Neuronal stem cell (in vitro differentiated cells): ENCODE data around the gene MCUB.

ENCODE experiments used
- DNase-seq: peaks from one replicate; pipeline ENCODE4 v3.0.0-alpha.2; 2013; ENCODE audit warnings: low spot score
- H2AFZ ChIP-seq: one replicate; pipeline ENCODE4 v1.6.1; 2013; ENCODE audit warnings: mild to moderate bottlenecking, low read length, inconsistent platforms
- H2AK5ac ChIP-seq: 2 replicates; pipeline ENCODE4 v1.6.1; 2013; ENCODE audit warnings: low read depth, mild to moderate bottlenecking, inconsistent platforms, low read length, moderate library complexity, mixed read lengths
- H2BK120ac ChIP-seq: 2 replicates; pipeline ENCODE4 v1.6.1; 2013; ENCODE audit warnings: low read depth, mild to moderate bottlenecking, inconsistent platforms, low read length, moderate library complexity, mixed read lengths
- H2BK12ac ChIP-seq: one replicate; pipeline ENCODE4 v1.6.1; 2013; ENCODE audit warnings: low read length, inconsistent platforms
- H2BK15ac ChIP-seq: 2 replicates; pipeline ENCODE4 v1.6.1; 2013; ENCODE audit warnings: mild to moderate bottlenecking, low read length, inconsistent platforms, mixed read lengths
- H2BK5ac ChIP-seq: one replicate; pipeline ENCODE4 v1.6.1; 2013; ENCODE audit warnings: inconsistent platforms, mild to moderate bottlenecking, low read length, moderate library complexity
- H3K14ac ChIP-seq: one replicate; pipeline ENCODE4 v1.6.1; 2013; ENCODE audit warnings: low read length, inconsistent platforms
- H3K18ac ChIP-seq: 2 replicates; pipeline ENCODE4 v1.6.1; 2013; ENCODE audit warnings: low read length, inconsistent platforms
- H3K23ac ChIP-seq: 2 replicates; pipeline ENCODE4 v1.6.1; 2013; ENCODE audit warnings: low read depth, mild to moderate bottlenecking, mixed read lengths, low read length, inconsistent platforms; ENCODE audit not compliant: poor library complexity
- H3K27ac ChIP-seq: replicated peaks from 3 replicates; pipeline ENCODE4 v1.5.1; 2013; ENCODE audit warnings: low read length, inconsistent platforms
- H3K27me3 ChIP-seq, 3 experiments: 2 replicates each; pipeline ENCODE4 v1.6.1; 2013; ENCODE audit warnings: low read length in 3 of 3, mild to moderate bottlenecking in 2 of 3, inconsistent platforms in 1 of 3, low read depth in 1 of 3, mixed read lengths in 1 of 3, moderate library complexity in 1 of 3; ENCODE audit not compliant: control insufficient read depth in 3 of 3, insufficient read depth in 3 of 3
- H3K36me3 ChIP-seq, 2 donors: replicated peaks in 1 of 2; 2 replicates each; pipeline ENCODE4 v1.6.1; 2013; ENCODE audit warnings: low read length in 2 of 2; ENCODE audit not compliant: control insufficient read depth in 2 of 2, insufficient read depth in 2 of 2
- H3K4ac ChIP-seq: 2 replicates; pipeline ENCODE4 v1.6.1; 2013; ENCODE audit warnings: inconsistent platforms, mild to moderate bottlenecking, low read length, moderate library complexity
- H3K4me1 ChIP-seq, 2 donors: 1 replicate in 1 of 2; 2 replicates in 1 of 2; pipeline ENCODE4 v1.6.1; 2013; ENCODE audit warnings: low read length in 2 of 2, low read depth in 1 of 2; ENCODE audit not compliant: control insufficient read depth in 2 of 2, insufficient read depth in 1 of 2
- H3K4me2 ChIP-seq: one replicate; pipeline ENCODE4 v1.6.1; 2013; ENCODE audit warnings: mild to moderate bottlenecking, low read length, inconsistent platforms; ENCODE audit not compliant: insufficient read depth, poor library complexity, severe bottlenecking
- H3K4me3 ChIP-seq, 2 donors: 2 replicates each; pipeline ENCODE4 v1.5.1; 2013; ENCODE audit warnings: low read length in 2 of 2, mild to moderate bottlenecking in 2 of 2, inconsistent platforms in 1 of 2, moderate library complexity in 1 of 2
- H3K79me1 ChIP-seq: one replicate; pipeline ENCODE4 v1.6.1; 2013; ENCODE audit warnings: low read depth, mild to moderate bottlenecking, inconsistent platforms, low read length, moderate library complexity
- H3K9ac ChIP-seq: one replicate; pipeline ENCODE4 v1.6.1; 2013; ENCODE audit warnings: mild to moderate bottlenecking, low read depth, low read length, inconsistent platforms; ENCODE audit not compliant: poor library complexity
- H3K9me3 ChIP-seq, 2 donors: replicated peaks in 1 of 2; 2 replicates each; pipeline versions ENCODE3 to v1.6.1; 2013; ENCODE audit warnings: low read length in 2 of 2, mild to moderate bottlenecking in 2 of 2, inconsistent platforms in 1 of 2, low read depth in 1 of 2, mixed read lengths in 1 of 2, moderate library complexity in 1 of 2; ENCODE audit not compliant: control insufficient read depth in 2 of 2, insufficient read depth in 1 of 2
- H4K8ac ChIP-seq: one replicate; pipeline ENCODE4 v1.6.1; 2013; ENCODE audit warnings: low read depth, mild to moderate bottlenecking, inconsistent platforms, low read length, moderate library complexity
- H4K91ac ChIP-seq: one replicate; pipeline ENCODE4 v1.6.1; 2013; ENCODE audit warnings: low read length, low read depth, mild to moderate bottlenecking, inconsistent platforms; ENCODE audit not compliant: poor library complexity
- WGBS, 2 donors: extraction: QIAGEN DNeasy Blood & Tissue Kit; methylation state at CpG; one replicate each; pipeline ENCODE4 v1.1.7; 2013; ENCODE audit warnings: missing lambda C conversion rate in 2 of 2, mixed read lengths in 1 of 2; ENCODE audit not compliant: insufficient read length in 2 of 2, insufficient replicate concordance in 1 of 2; ENCODE audit errors: extremely low coverage in 2 of 2; 5-methylcytosine and 5-hydroxymethylcytosine counted together

The MCUB gene

GRCh38 chr4:109684727-109685126 is 124.7 kb downstream of the MCUB start:
- no peaks in the 10 kb centered on the region for H3K79me1 ChIP-seq
- peaks cover 0 to 50% of the 10 kb centered on the region in 2 donors for H3K36me3 ChIP-seq
- no peak overlapping the region for H2AK5ac ChIP-seq
- no peak overlapping the region for H2BK15ac ChIP-seq
- H4K8ac ChIP-seq: no peak overlapping the region
- no peak overlapping the region for H3K18ac ChIP-seq
- no peak overlapping the region for H4K91ac ChIP-seq
- H3K4me3 ChIP-seq: no peak overlapping the region
- no peak overlapping the region for H2BK120ac ChIP-seq
- H3K4ac ChIP-seq: no peak overlapping the region
- peaks cover 2 to 6% of the 10 kb centered on the region in 2 donors for H3K4me1 ChIP-seq
- no peak overlapping the region for H3K27ac ChIP-seq
- H3K4me2 ChIP-seq: no peak overlapping the region
- no peak for DNase-seq
- no peak overlapping the region for H2AFZ ChIP-seq
- H2BK12ac ChIP-seq: no peak overlapping the region
- no peaks in the 10 kb centered on the region for H3K27me3 ChIP-seq
- H2BK5ac ChIP-seq: no peak overlapping the region
- H3K9ac ChIP-seq: no peak overlapping the region
- no peak overlapping the region for H3K14ac ChIP-seq
- H3K23ac ChIP-seq: no peak overlapping the region
- peaks cover 5 to 10% of the 10 kb centered on the region in 2 donors for H3K9me3 ChIP-seq

GRCh38 chr4:109690690-109691410 is 130.8 kb downstream of the MCUB start:
- H2BK12ac ChIP-seq: no peak overlapping the region
- H3K14ac ChIP-seq: no peak overlapping the region
- no peak overlapping the region for H3K18ac ChIP-seq
- no peak overlapping the region for H4K8ac ChIP-seq
- no peak overlapping the region for H3K4me3 ChIP-seq
- WGBS, 2 donors: no CpG with 5 or more reads among the region's 6 CpGs
- H2AK5ac ChIP-seq: no peak overlapping the region
- no peaks in the 10 kb centered on the region for H3K27me3 ChIP-seq
- H3K36me3 ChIP-seq: peaks cover 13 to 93% of the 10 kb centered on the region in 2 donors
- H2AFZ ChIP-seq: no peak overlapping the region
- H2BK120ac ChIP-seq: no peak overlapping the region
- no peak overlapping the region for H3K4me2 ChIP-seq
- H2BK5ac ChIP-seq: no peak overlapping the region
- no peak overlapping the region for H3K9ac ChIP-seq
- H2BK15ac ChIP-seq: no peak overlapping the region
- H3K79me1 ChIP-seq: no peaks in the 10 kb centered on the region
- H4K91ac ChIP-seq: no peak overlapping the region
- no peak overlapping the region for H3K23ac ChIP-seq
- H3K9me3 ChIP-seq: peaks cover 0 to 3% of the 10 kb centered on the region in 2 donors
- no peak overlapping the region for H3K4ac ChIP-seq
- DNase-seq: no peak
- no peak overlapping the region for H3K27ac ChIP-seq
- no peaks in the 10 kb centered on the region for H3K4me1 ChIP-seq

GRCh38 chr4:109691411-109691920 is 131.4 kb downstream of the MCUB start:
- DNase-seq: no peak
- Histone ChIP-seq H3K4me3 (no peak overlapping the region), H3K4ac (no peak overlapping the region), H4K91ac (no peak overlapping the region), H2BK5ac (no peak overlapping the region), H2BK12ac (no peak overlapping the region), H3K23ac (no peak overlapping the region), H3K79me1 (no peaks in the 10 kb centered on the region), H3K4me1 (no peaks in the 10 kb centered on the region), H3K27ac (no peak overlapping the region), H2AK5ac (no peak overlapping the region), H3K14ac (no peak overlapping the region), H4K8ac (no peak overlapping the region), H3K9me3 (peaks cover 0 to 3% of the 10 kb centered on the region in 2 donors), H2BK120ac (no peak overlapping the region), H3K4me2 (no peak overlapping the region), H3K27me3 (no peaks in the 10 kb centered on the region), H3K18ac (no peak overlapping the region), H3K9ac (no peak overlapping the region), H2AFZ (no peak overlapping the region), H2BK15ac (no peak overlapping the region), H3K36me3 (peaks cover 13 to 97% of the 10 kb centered on the region in 2 donors)
- no CpG with 5 or more reads among the region's 1 CpG for WGBS, 2 donors

- Histone ChIP-seq H4K91ac (no peak overlapping the region), H2BK5ac (no peak overlapping the region), H3K4me2 (no peak overlapping the region), H3K27me3 (no peaks in the 10 kb centered on the region), H3K14ac (no peak overlapping the region), H3K23ac (no peak overlapping the region), H2AFZ (no peak overlapping the region), H3K4ac (no peak overlapping the region), H3K9ac (no peak overlapping the region), H3K79me1 (no peaks in the 10 kb centered on the region), H2BK12ac (no peak overlapping the region), H2AK5ac (no peak overlapping the region), H4K8ac (no peak overlapping the region), H2BK120ac (no peak overlapping the region), H3K36me3 (peaks cover 12 to 65% of the 10 kb centered on the region in 2 donors), H3K4me3 (no peak overlapping the region), H3K27ac (no peak overlapping the region), H3K4me1 (peaks cover 6 to 14% of the 10 kb centered on the region in 2 donors), H3K9me3 (peaks cover 0 to 3% of the 10 kb centered on the region in 2 donors), H2BK15ac (no peak overlapping the region), H3K18ac (no peak overlapping the region)
- DNase-seq: no peak
- no CpG with 5 or more reads among the region's 1 CpG for WGBS, 2 donors
Measured at GRCh38 chr4:109698656-109699055, 138.6 kb downstream of the MCUB start.
